Measurements from ENCODE around the gene CYP2U1.

CYP2U1 gene

GRCh38 chr4:107930821-107931774 is at the start of gene CYP2U1:
TSS of gene CYP2U1 (plus strand) at chr4:107931549. CDS start at chr4:107931644, 95 bp downstream.
- peak; percentile 87 for DNase-seq
- Mint-ChIP-seq H3K36me3 (peaks cover 3% of the 10 kb centered on the region), H3K27ac (peak within 1 kb of the TSS; percentile 72), H3K4me3 (peak within 1 kb of the TSS; percentile 79), H3K9me3 (no peaks in the 10 kb centered on the region), H3K27me3 (peaks cover 14% of the 10 kb centered on the region), H3K4me1 (peaks cover 23% of the 10 kb centered on the region)
- CTCF ChIA-PET = interaction anchor here (1.3 to 1.5 kb wide), 2 partner anchors 10 to 16 kb away, joined by 3 to 4 read pairs; no protein-coding TSS in a partner anchor

- Mint-ChIP-seq H3K9me3 (peaks cover 7% of the 10 kb centered on the region), H3K4me1 (no peaks in the 10 kb centered on the region), H3K27me3 (no peaks in the 10 kb centered on the region), H3K4me3 (no peak overlapping the region), H3K27ac (no peak overlapping the region), H3K36me3 (no peaks in the 10 kb centered on the region)
- no peak for DNase-seq
- CTCF ChIA-PET = no interaction called here
These were observed 45.5 kb upstream of the CYP2U1 start for GRCh38 chr4:107885865-107886264.

- no peak overlapping the region for H3K27ac Mint-ChIP-seq
- DNase-seq = no peak
These were observed 43.1 kb upstream of the CYP2U1 start for GRCh38 chr4:107888237-107888636.

GRCh38 chr4:107890779-107891178 is 40.6 kb upstream of the CYP2U1 start:
- CTCF ChIA-PET = interaction anchor here (0.7 kb wide), 1 partner anchor 18 kb away, joined by 3 read pairs; no protein-coding TSS in a partner anchor
- Mint-ChIP-seq H3K4me1 (no peaks in the 10 kb centered on the region), H3K9me3 (peaks cover 7% of the 10 kb centered on the region), H3K27ac (no peak overlapping the region), H3K4me3 (no peak overlapping the region), H3K36me3 (no peaks in the 10 kb centered on the region), H3K27me3 (no peaks in the 10 kb centered on the region)
- no peak for DNase-seq

More at GRCh38 chr4:107888237-107888636, 43.1 kb upstream of the CYP2U1 start:
- Mint-ChIP-seq H3K4me3 (no peak overlapping the region), H3K9me3 (peaks cover 7% of the 10 kb centered on the region), H3K36me3 (no peaks in the 10 kb centered on the region), H3K27me3 (no peaks in the 10 kb centered on the region), H3K4me1 (no peaks in the 10 kb centered on the region)
- CTCF ChIA-PET = no interaction called here

GRCh38 chr4:107891299-107891698 is 40.0 kb upstream of the CYP2U1 start:
- H3K9me3 Mint-ChIP-seq = peaks cover 7% of the 10 kb centered on the region
- CTCF ChIA-PET = no interaction called here
- no peaks in the 10 kb centered on the region for H3K36me3 Mint-ChIP-seq
- no peak overlapping the region for H3K4me3 Mint-ChIP-seq
- no peaks in the 10 kb centered on the region for H3K27me3 Mint-ChIP-seq
- H3K27ac Mint-ChIP-seq = no peak overlapping the region
- DNase-seq = no peak
- no peaks in the 10 kb centered on the region for H3K4me1 Mint-ChIP-seq

- Mint-ChIP-seq H3K27me3 (no peaks in the 10 kb centered on the region), H3K9me3 (peaks cover 2% of the 10 kb centered on the region), H3K4me1 (no peaks in the 10 kb centered on the region), H3K36me3 (no peaks in the 10 kb centered on the region), H3K4me3 (no peak overlapping the region), H3K27ac (no peak overlapping the region)
- no peak for DNase-seq
- CTCF ChIA-PET = no interaction called here
These were observed 37.9 kb upstream of the CYP2U1 start for GRCh38 chr4:107893171-107894137.

- Mint-ChIP-seq H3K27ac (no peak overlapping the region), H3K4me1 (no peaks in the 10 kb centered on the region), H3K9me3 (no peaks in the 10 kb centered on the region), H3K27me3 (no peaks in the 10 kb centered on the region), H3K4me3 (no peak overlapping the region), H3K36me3 (no peaks in the 10 kb centered on the region)
- DNase-seq = no peak
- CTCF ChIA-PET = no interaction called here
These were observed 37.2 kb upstream of the CYP2U1 start for GRCh38 chr4:107894138-107894603.

- H3K9me3 Mint-ChIP-seq = no peaks in the 10 kb centered on the region
- H3K36me3 Mint-ChIP-seq = no peaks in the 10 kb centered on the region
- CTCF ChIA-PET = no interaction called here
- no peak for DNase-seq
- H3K27me3 Mint-ChIP-seq = no peaks in the 10 kb centered on the region
- H3K4me3 Mint-ChIP-seq = no peak overlapping the region
- no peaks in the 10 kb centered on the region for H3K4me1 Mint-ChIP-seq
- H3K27ac Mint-ChIP-seq = peak overlapping the region; percentile 37
These were observed 35.1 kb upstream of the CYP2U1 start for GRCh38 chr4:107896158-107896645.

- no peak overlapping the region for H3K4me3 Mint-ChIP-seq
- DNase-seq = no peak
- H3K27me3 Mint-ChIP-seq = no peaks in the 10 kb centered on the region
- no peaks in the 10 kb centered on the region for H3K4me1 Mint-ChIP-seq
- no peaks in the 10 kb centered on the region for H3K9me3 Mint-ChIP-seq
- CTCF ChIA-PET = interaction anchor here (1.2 kb wide), 1 partner anchor 16 kb away, joined by 3 read pairs; no protein-coding TSS in a partner anchor
- H3K27ac Mint-ChIP-seq = no peak overlapping the region
- H3K36me3 Mint-ChIP-seq = no peaks in the 10 kb centered on the region
These were observed 34.7 kb upstream of the CYP2U1 start for GRCh38 chr4:107896646-107897045.

- no peak for DNase-seq
- Mint-ChIP-seq H3K4me3 (no peak overlapping the region), H3K4me1 (no peaks in the 10 kb centered on the region), H3K27ac (no peak overlapping the region), H3K9me3 (no peaks in the 10 kb centered on the region), H3K27me3 (no peaks in the 10 kb centered on the region), H3K36me3 (no peaks in the 10 kb centered on the region)
- CTCF ChIA-PET = interaction anchor here (1.2 kb wide), 1 partner anchor 15 kb away, joined by 3 read pairs; no protein-coding TSS in a partner anchor
These were observed 33.5 kb upstream of the CYP2U1 start for GRCh38 chr4:107897823-107898222.

- no peak for DNase-seq
- Mint-ChIP-seq H3K27ac (no peak overlapping the region), H3K4me3 (no peak overlapping the region), H3K27me3 (no peaks in the 10 kb centered on the region), H3K4me1 (no peaks in the 10 kb centered on the region), H3K9me3 (no peaks in the 10 kb centered on the region), H3K36me3 (no peaks in the 10 kb centered on the region)
- CTCF ChIA-PET = interaction anchor here (1.8 kb wide), 1 partner anchor 9 kb away, joined by 6 read pairs; no protein-coding TSS in a partner anchor
These were observed 31.3 kb upstream of the CYP2U1 start for GRCh38 chr4:107900067-107900466.

GRCh38 chr4:107900508-107900907 is 30.8 kb upstream of the CYP2U1 start:
- H3K27ac Mint-ChIP-seq = no peak overlapping the region
- CTCF ChIA-PET = interaction anchor here (1.6 to 1.8 kb wide), 2 partner anchors 9 to 12 kb away, joined by 3 to 6 read pairs; no protein-coding TSS in a partner anchor

GRCh38 chr4:107901213-107901934 is 30.0 kb upstream of the CYP2U1 start:
- H3K4me3 Mint-ChIP-seq = no peak overlapping the region
- H3K4me1 Mint-ChIP-seq = no peaks in the 10 kb centered on the region
- CTCF ChIA-PET = interaction anchor here (0.6 to 1.6 kb wide), 2 partner anchors 11 to 1467 kb away, joined by 3 read pairs; no protein-coding TSS in a partner anchor
- no peaks in the 10 kb centered on the region for H3K36me3 Mint-ChIP-seq
- H3K9me3 Mint-ChIP-seq = no peaks in the 10 kb centered on the region
- no peak overlapping the region for H3K27ac Mint-ChIP-seq
- no peaks in the 10 kb centered on the region for H3K27me3 Mint-ChIP-seq
- DNase-seq = no peak

More at GRCh38 chr4:107900508-107900907, 30.8 kb upstream of the CYP2U1 start:
- Mint-ChIP-seq H3K4me1 (no peaks in the 10 kb centered on the region), H3K27me3 (no peaks in the 10 kb centered on the region), H3K36me3 (no peaks in the 10 kb centered on the region), H3K4me3 (no peak overlapping the region), H3K9me3 (no peaks in the 10 kb centered on the region)
- no peak for DNase-seq
